Aorta (tissue), 5 donors: Measurements from ENCODE around the gene PPA2. TPM values are rescaled to one million over a fixed set of nuclear protein-coding genes. Genes with fewer than 3 reads are reported as not detected.

ENCODE experiments used
- ATAC-seq: fragments of 200-7000 bp; cut with Tn5 transposase; one replicate; pipeline ENCODE4 v1.9.1; 2022; ENCODE audit warnings: moderate library complexity; ENCODE audit not compliant: low FRiP score
- DNase-seq, 2 donors: peaks; one replicate each; pipeline ENCODE4 v3.0.0-alpha.2; 2020
- H3K27ac ChIP-seq, 2 donors: one replicate each; pipeline ENCODE4 v1.5.1; 2013; ENCODE audit warnings: low read length in 2 of 2, mild to moderate bottlenecking in 2 of 2, moderate library complexity in 2 of 2, control low read depth in 1 of 2, inconsistent platforms in 1 of 2, low read depth in 1 of 2
- H3K27me3 ChIP-seq, 2 donors: one replicate each; pipeline ENCODE4 v1.6.1; 2013; ENCODE audit warnings: control low read depth in 1 of 2, low read length in 1 of 2, mild to moderate bottlenecking in 1 of 2, moderate library complexity in 1 of 2; ENCODE audit not compliant: insufficient read depth in 2 of 2, control insufficient read depth in 1 of 2
- H3K36me3 ChIP-seq, 2 donors: one replicate each; pipeline ENCODE4 v1.6.1; 2013; ENCODE audit warnings: control low read depth in 1 of 2, low read length in 1 of 2, mild to moderate bottlenecking in 1 of 2; ENCODE audit not compliant: insufficient read depth in 2 of 2, control insufficient read depth in 1 of 2
- H3K4me1 ChIP-seq, 2 donors: one replicate each; pipeline ENCODE4 v1.6.1; 2013; ENCODE audit warnings: low read length in 2 of 2, control low read depth in 1 of 2, mild to moderate bottlenecking in 1 of 2, moderate library complexity in 1 of 2; ENCODE audit not compliant: insufficient read depth in 2 of 2, control insufficient read depth in 1 of 2
- H3K4me3 ChIP-seq, 2 donors: one replicate each; pipeline ENCODE4 v1.5.1; 2013; ENCODE audit warnings: low read length in 2 of 2, control low read depth in 1 of 2, mild to moderate bottlenecking in 1 of 2
- H3K9me3 ChIP-seq: one replicate; pipeline ENCODE4 v1.6.1; 2013; ENCODE audit warnings: mild to moderate bottlenecking, low read length; ENCODE audit not compliant: control insufficient read depth
- WGBS, 2 donors: extraction: QIAGEN DNeasy Blood & Tissue Kit; methylation state at CpG; one replicate each; pipeline ENCODE4 v1.1.7; 2013; 5-methylcytosine and 5-hydroxymethylcytosine counted together
- intact Hi-C, 2 donors: fragments of 100-400 bp; cut with DNase I; formaldehyde crosslinking; loops; one replicate each; pipeline versions ENCODE4 v1.14.2 to v1.15.0; 2022
- polyA plus RNA-seq, 2 donors: library from polyadenylated mRNA; stranded (reverse); fragments of 200-250 nt; gene quantifications; one replicate each; pipeline ENCODE4 v1.2.3, GENCODE V29; 2013
- total RNA-seq, 2 donors: library from RNA; stranded (reverse); fragmentation: NEBNext Ultra II Directional; extraction: Animal tissue kit (Norgen Biotek cat#: 25700); gene quantifications; one replicate each; pipeline ENCODE4 v1.2.1, GENCODE V29; 2021
- donor health status: healthy with polysubstance abuse.
- donor health status: Bipolar disorder and iron deficiency.
- donor health status: DM: no; HTN: no; CAD: no.
- donor health status: DM: no; HTN: no; CAD: no.
- donor health status: DM: yes; HTN: yes; CAD: no.

The PPA2 gene
- total and polyA plus RNA-seq, 4 donors: 52.3 to 68.9 (median 63.8) TPM

- Histone ChIP-seq H3K4me3 (no peak overlapping the region), H3K9me3 (no peaks in the 10 kb centered on the region), H3K36me3 (no peaks in the 10 kb centered on the region), H3K27me3 (no peaks in the 10 kb centered on the region), H3K4me1 (no peaks in the 10 kb centered on the region), H3K27ac (no peak overlapping the region)
- ATAC-seq (no peak), DNase-seq (no peak)
- intact Hi-C loops: no loop called here
- 13 to 27% methylated on average over 1 of the region's 1 CpG for WGBS, 2 donors
Measured at GRCh38 chr4:105356194-105356593, 117.7 kb downstream of the PPA2 start.

- intact Hi-C loops: no loop called here
- ATAC-seq (no peak), DNase-seq (no peak)
- 90% methylated on average over 3 of the region's 3 CpGs for WGBS, 2 donors
- H3K9me3 ChIP-seq: no peaks in the 10 kb centered on the region
- no peaks in the 10 kb centered on the region for H3K36me3 ChIP-seq
- no peaks in the 10 kb centered on the region for H3K27me3 ChIP-seq
- H3K4me1 ChIP-seq: no peaks in the 10 kb centered on the region
- no peak overlapping the region for H3K27ac ChIP-seq
- no peak overlapping the region for H3K4me3 ChIP-seq
Measured at GRCh38 chr4:105352826-105353225, 121.0 kb downstream of the PPA2 start.

GRCh38 chr4:105351861-105352260 lies 122.0 kb downstream of the PPA2 start:
- H3K27ac ChIP-seq: no peak overlapping the region
- no peaks in the 10 kb centered on the region for H3K27me3 ChIP-seq
- H3K9me3 ChIP-seq: no peaks in the 10 kb centered on the region
- 75 to 90% methylated on average over 2 of the region's 2 CpGs for WGBS, 2 donors
- no peak overlapping the region for H3K4me3 ChIP-seq
- no peaks in the 10 kb centered on the region for H3K36me3 ChIP-seq
- H3K4me1 ChIP-seq: no peaks in the 10 kb centered on the region
- ATAC-seq (no peak), DNase-seq (no peak)
- intact Hi-C loops: no loop called here

- DNase-seq: no peak
- ATAC-seq: no peak
- Histone ChIP-seq H3K4me3 (no peak overlapping the region), H3K36me3 (no peaks in the 10 kb centered on the region), H3K27ac (no peak overlapping the region), H3K9me3 (no peaks in the 10 kb centered on the region), H3K27me3 (no peaks in the 10 kb centered on the region), H3K4me1 (no peaks in the 10 kb centered on the region)
- 76 to 84% methylated on average over 1 of the region's 1 CpG for WGBS, 2 donors
- intact Hi-C loops: no loop called here
Measured at GRCh38 chr4:105350859-105351490, 122.9 kb downstream of the PPA2 start.

- no peak overlapping the region for H3K27ac ChIP-seq
- no peaks in the 10 kb centered on the region for H3K4me1 ChIP-seq
- H3K9me3 ChIP-seq: no peaks in the 10 kb centered on the region
- DNase-seq: no peak
- no peaks in the 10 kb centered on the region for H3K27me3 ChIP-seq
- no peak overlapping the region for H3K4me3 ChIP-seq
- no peaks in the 10 kb centered on the region for H3K36me3 ChIP-seq
- intact Hi-C loops: no loop called here
- WGBS, 2 donors: 95 to 96% methylated on average over 1 of the region's 1 CpG
- ATAC-seq: no peak
Measured at GRCh38 chr4:105348719-105349118, 125.1 kb downstream of the PPA2 start.

- Histone ChIP-seq H3K27ac (no peak overlapping the region), H3K36me3 (no peaks in the 10 kb centered on the region), H3K27me3 (no peaks in the 10 kb centered on the region), H3K4me3 (no peak overlapping the region), H3K9me3 (no peaks in the 10 kb centered on the region), H3K4me1 (no peaks in the 10 kb centered on the region)
- no peak for DNase-seq
- intact Hi-C loops: no loop called here
- no peak for ATAC-seq
- 81 to 85% methylated on average over 2 of the region's 2 CpGs for WGBS, 2 donors
Measured at GRCh38 chr4:105346869-105347268, 127.0 kb downstream of the PPA2 start.

- Histone ChIP-seq H3K36me3 (no peaks in the 10 kb centered on the region), H3K27ac (no peak overlapping the region), H3K27me3 (no peaks in the 10 kb centered on the region), H3K9me3 (no peaks in the 10 kb centered on the region), H3K4me3 (no peak overlapping the region), H3K4me1 (no peaks in the 10 kb centered on the region)
- DNase-seq (no peak), ATAC-seq (no peak)
- 92 to 98% methylated on average over 2 of the region's 2 CpGs for WGBS, 2 donors
- intact Hi-C loops: no loop called here
Measured at GRCh38 chr4:105345838-105346237, 128.0 kb downstream of the PPA2 start.

GRCh38 chr4:105345358-105345757 lies 128.5 kb downstream of the PPA2 start:
- Histone ChIP-seq H3K4me1 (no peaks in the 10 kb centered on the region), H3K4me3 (no peak overlapping the region), H3K9me3 (no peaks in the 10 kb centered on the region), H3K27me3 (no peaks in the 10 kb centered on the region), H3K27ac (no peak overlapping the region), H3K36me3 (no peaks in the 10 kb centered on the region)
- intact Hi-C loops: no loop called here
- WGBS, 2 donors: 86 to 94% methylated on average over 2 of the region's 2 CpGs
- ATAC-seq (no peak), DNase-seq (no peak)

- no peak for ATAC-seq
- intact Hi-C loops: no loop called here
- H3K27me3 ChIP-seq: no peaks in the 10 kb centered on the region
- no peaks in the 10 kb centered on the region for H3K4me1 ChIP-seq
- H3K27ac ChIP-seq: no peak overlapping the region
- H3K9me3 ChIP-seq: no peaks in the 10 kb centered on the region
- no peaks in the 10 kb centered on the region for H3K36me3 ChIP-seq
- no peak overlapping the region for H3K4me3 ChIP-seq
- DNase-seq: no peak
Measured at GRCh38 chr4:105344141-105344540, 129.7 kb downstream of the PPA2 start.
